ENCODE data around the gene CRK. TPM values are rescaled to one million over a fixed set of nuclear protein-coding genes. Genes with fewer than 3 reads are reported as not detected.
"Not testable (repeated sequence)": the region's sequence is repeated elsewhere in the genome, so short reads cannot be mapped to it uniquely, and the experiment has no call there.

The CRK gene
- total RNA-seq, 4 donors from 2014 or later, result 72.7 to 98.4 (median 77.2) TPM

DNA sequence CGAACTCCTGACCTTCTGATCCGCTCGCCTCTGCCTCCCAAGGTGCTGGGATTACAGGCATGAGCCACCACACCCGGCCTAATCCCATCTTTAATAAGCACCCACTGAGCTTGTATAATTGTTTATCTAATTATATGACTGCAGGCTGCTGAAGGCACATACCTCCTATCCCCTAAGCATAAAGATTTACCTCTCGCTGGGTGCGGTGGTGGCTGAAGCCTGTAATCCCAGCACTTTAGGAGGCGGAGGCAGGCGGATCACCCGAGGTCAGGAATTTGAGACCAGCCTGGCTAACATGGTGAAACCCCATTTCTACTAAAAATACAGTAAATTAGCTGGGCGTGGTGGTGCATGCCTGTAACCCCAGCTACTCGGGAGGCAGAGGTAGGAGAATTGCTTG, 35.9 kb downstream of the CRK start:
- Histone ChIP-seq H3K4me3 (no peak overlapping the region), H3K27ac (no peak overlapping the region), H3K9me3 (no peaks in the 10 kb centered on the region), H3K36me3 (peaks cover 0 to 78% of the 10 kb centered on the region in 2 donors), H3K4me1 (peaks cover 0 to 21% (median 0%) of the 10 kb centered on the region in 3 donors), H3K27me3 (no peaks in the 10 kb centered on the region)
- no peak for TF ChIP-seq POLR2A (IDR thresholded peaks at IDR 0.05)
- no peak for TF ChIP-seq POLR2AphosphoS5 (IDR thresholded peaks at IDR 0.05)
- TF ChIP-seq CTCF (IDR thresholded peaks at IDR 0.05), result no peak
- no peak for TF ChIP-seq EP300 (IDR thresholded peaks at IDR 0.05)
- ATAC-seq, result no peak
- 82 to 94% methylated on average over 2 to 9 of the region's 11 CpGs for WGBS, 2 donors (ENCODE audit: low coverage in 1 of 2)

DNA sequence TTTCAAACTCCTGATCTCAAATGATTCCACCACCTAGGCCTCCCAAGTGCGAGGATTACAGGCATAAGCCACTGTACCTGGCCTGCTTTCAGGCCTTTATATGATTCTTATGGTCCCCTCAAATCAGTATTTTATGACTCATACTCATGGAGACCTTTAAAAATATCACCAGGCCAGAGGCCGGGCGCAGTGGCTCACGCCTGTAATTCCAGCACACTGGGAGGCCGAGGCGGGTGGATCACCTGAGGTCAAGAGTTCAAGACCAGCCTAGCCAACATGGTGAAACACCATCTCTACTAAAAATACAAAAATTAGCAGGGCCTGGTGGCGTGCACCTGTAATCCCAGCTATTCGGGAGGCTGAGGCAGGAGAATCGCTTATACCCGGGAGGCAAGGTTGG, 37.6 kb downstream of the CRK start:
- H3K4me3 ChIP-seq, H3K27ac ChIP-seq, H3K9me3 ChIP-seq, ATAC-seq, H3K27me3 ChIP-seq: not testable (repeated sequence)
- Histone ChIP-seq H3K4me1 (peaks cover 0 to 24% (median under 1%) of the 10 kb centered on the region in 3 donors), H3K36me3 (peaks cover 0 to 62% of the 10 kb centered on the region in 2 donors)
- WGBS, 2 donors (ENCODE audit: low coverage in 1 of 2), result 86 to 97% methylated on average over 7 to 8 of the region's 10 CpGs

- no peak for TF ChIP-seq CTCF (IDR thresholded peaks at IDR 0.05)
- no peak for TF ChIP-seq POLR2AphosphoS5 (IDR thresholded peaks at IDR 0.05)
- no peak for TF ChIP-seq POLR2A (IDR thresholded peaks at IDR 0.05)
- TF ChIP-seq EP300 (IDR thresholded peaks at IDR 0.05), result no peak
- ATAC-seq, result no peak
- H3K27me3 ChIP-seq, result no peaks in the 10 kb centered on the region
- no peak overlapping the region for H3K27ac ChIP-seq
- no peaks in the 10 kb centered on the region for H3K9me3 ChIP-seq
- WGBS, 2 donors (ENCODE audit: low coverage in 1 of 2), result 91 to 96% methylated on average over 4 to 5 of the region's 5 CpGs
- H3K4me1 ChIP-seq, result peaks cover 0 to 22% (median 3%) of the 10 kb centered on the region in 3 donors
- H3K36me3 ChIP-seq, result peaks cover 0 to 41% of the 10 kb centered on the region in 2 donors
- no peak overlapping the region for H3K4me3 ChIP-seq
These were observed 39.6 kb downstream of the CRK start for GRCh38 chr17:1416414-1416813.

GRCh38 chr17:1414634-1415033, 41.4 kb downstream of the CRK start:
- H3K4me3 ChIP-seq, result no peak overlapping the region
- no peaks in the 10 kb centered on the region for H3K9me3 ChIP-seq
- no peak for ATAC-seq
- no peak overlapping the region for H3K27ac ChIP-seq
- no peak for TF ChIP-seq POLR2AphosphoS5 (IDR thresholded peaks at IDR 0.05)
- no peak for TF ChIP-seq CTCF (IDR thresholded peaks at IDR 0.05)
- no peak for TF ChIP-seq EP300 (IDR thresholded peaks at IDR 0.05)
- TF ChIP-seq POLR2A (IDR thresholded peaks at IDR 0.05), result no peak
- H3K27me3 ChIP-seq, result no peaks in the 10 kb centered on the region
- WGBS, 2 donors (ENCODE audit: low coverage in 1 of 2), result 76 to 78% methylated on average over 9 to 10 of the region's 10 CpGs
- peaks cover 0 to 22% (median 3%) of the 10 kb centered on the region in 3 donors for H3K4me1 ChIP-seq
- peaks cover 0 to 23% of the 10 kb centered on the region in 2 donors for H3K36me3 ChIP-seq

DNA sequence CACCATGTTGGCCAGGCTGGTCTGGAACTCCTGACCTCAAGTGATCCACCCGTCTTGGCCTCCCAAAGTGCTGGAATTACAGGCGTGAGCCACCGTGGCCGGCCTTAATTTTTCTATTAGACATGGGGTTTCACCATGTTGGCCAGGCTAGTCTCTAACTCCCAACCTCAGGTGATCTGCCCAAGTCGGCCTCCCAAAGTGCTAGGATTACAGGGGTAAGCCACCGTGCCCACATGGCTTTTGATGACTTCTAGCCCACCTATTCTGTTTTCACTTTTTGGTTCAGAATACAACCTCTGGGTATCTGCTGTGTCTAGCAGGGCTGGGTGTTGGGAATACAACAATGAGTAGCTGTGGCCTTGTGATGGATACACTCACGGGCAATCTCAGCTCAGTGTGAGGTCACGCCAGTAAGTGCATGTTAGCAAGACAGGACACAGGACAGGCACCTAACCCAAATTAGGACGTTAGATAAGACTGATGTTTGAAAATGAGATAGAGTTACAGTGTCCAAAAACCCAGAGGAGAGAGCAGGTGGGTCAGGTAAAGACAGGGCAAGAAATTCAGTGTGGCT, 41.9 kb downstream of the CRK start:
- H3K27me3 ChIP-seq, result no peaks in the 10 kb centered on the region
- ATAC-seq, result no peak
- H3K9me3 ChIP-seq, result no peaks in the 10 kb centered on the region
- H3K4me1 ChIP-seq, result peaks cover 0 to 22% (median 3%) of the 10 kb centered on the region in 3 donors
- 0 to 83% methylated on average over 1 to 8 of the region's 9 CpGs for WGBS, 2 donors (ENCODE audit: low coverage in 1 of 2)
- no peak overlapping the region for H3K27ac ChIP-seq
- no peak overlapping the region for H3K4me3 ChIP-seq
- TF ChIP-seq POLR2A (IDR thresholded peaks at IDR 0.05) (no peak), EP300 (IDR thresholded peaks at IDR 0.05) (no peak), CTCF (IDR thresholded peaks at IDR 0.05) (no peak), POLR2AphosphoS5 (IDR thresholded peaks at IDR 0.05) (no peak)
- H3K36me3 ChIP-seq, result peaks cover 0 to 19% of the 10 kb centered on the region in 2 donors

All from gastroesophageal sphincter (tissue), 4 donors.